COLO829 (cell line): ENCODE results near the gene FAS.

ENCODE experiments used
- DNase-seq: peaks from one replicate; pipeline ENCODE4 v3.0.0; 2012; ENCODE audit warnings: low spot score

FAS gene

GRCh38 chr10:89037096-89037495 lies 46.5 kb downstream of the FAS start:
- no peak for DNase-seq

- no peak for DNase-seq
Observed at GRCh38 chr10:89042562-89042961, 52.0 kb downstream of the FAS start.

- DNase-seq, result no peak
Observed at GRCh38 chr10:89043052-89043451, 52.5 kb downstream of the FAS start.

- DNase-seq, result no peak
Observed at GRCh38 chr10:89047397-89047796, 56.8 kb downstream of the FAS start.

- no peak for DNase-seq
Observed at GRCh38 chr10:89051593-89051992, 61.0 kb downstream of the FAS start.

GRCh38 chr10:89053555-89053954 lies 63.0 kb downstream of the FAS start:
- no peak for DNase-seq

GRCh38 chr10:89055159-89055558 lies 64.6 kb downstream of the FAS start:
- no peak for DNase-seq

- no peak for DNase-seq
Observed at GRCh38 chr10:89062861-89063260, 72.3 kb downstream of the FAS start.

GRCh38 chr10:89063465-89063864 lies 72.9 kb downstream of the FAS start:
- no peak for DNase-seq

- no peak for DNase-seq
Observed at GRCh38 chr10:89064748-89065147, 74.2 kb downstream of the FAS start.
